Suprapubic skin (tissue), 3 donors: ENCODE results near the gene ZNF836.

Experiments used
- POLR2A ChIP-seq, 2 donors: fragments of 450-650 bp; IDR thresholded peaks; one replicate each; pipeline ENCODE4 v1.6.1; 2017; ENCODE audit warnings: antibody characterized with exemption in 2 of 2, mild to moderate bottlenecking in 2 of 2, moderate library complexity in 2 of 2
- TF ChIP-seq, protein P1 (sequence below), 2 donors: fragments of 200-600 bp in 1 of 2; fragments of 450-650 bp in 1 of 2; sonication (generic) in 1 of 2; IDR thresholded peaks; one replicate each; pipeline ENCODE4 v1.5.1; 2016 to 2019; ENCODE audit warnings: antibody characterized with exemption in 2 of 2, mild to moderate bottlenecking in 1 of 2, moderate library complexity in 1 of 2

DNA sequence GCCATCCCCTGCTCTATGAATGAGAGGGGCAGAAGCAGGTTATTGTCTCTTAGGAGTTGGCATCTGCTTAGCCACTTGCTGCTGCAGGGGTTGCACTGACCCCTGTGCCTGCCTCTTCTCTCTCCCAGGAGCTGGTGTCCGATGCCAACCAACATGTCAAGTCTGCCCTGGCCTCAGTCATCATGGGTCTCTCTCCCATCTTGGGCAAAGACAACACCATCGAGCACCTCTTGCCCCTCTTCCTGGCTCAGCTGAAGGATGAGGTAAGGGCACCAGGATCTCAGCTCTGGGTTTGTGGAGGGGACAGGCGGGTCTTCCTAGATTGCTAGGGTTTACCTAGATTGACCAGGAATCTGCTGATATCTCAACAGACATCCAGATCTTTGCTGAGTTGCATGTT is 45.0 kb upstream of the ZNF836 start:
- TF ChIP-seq, protein P1, sequence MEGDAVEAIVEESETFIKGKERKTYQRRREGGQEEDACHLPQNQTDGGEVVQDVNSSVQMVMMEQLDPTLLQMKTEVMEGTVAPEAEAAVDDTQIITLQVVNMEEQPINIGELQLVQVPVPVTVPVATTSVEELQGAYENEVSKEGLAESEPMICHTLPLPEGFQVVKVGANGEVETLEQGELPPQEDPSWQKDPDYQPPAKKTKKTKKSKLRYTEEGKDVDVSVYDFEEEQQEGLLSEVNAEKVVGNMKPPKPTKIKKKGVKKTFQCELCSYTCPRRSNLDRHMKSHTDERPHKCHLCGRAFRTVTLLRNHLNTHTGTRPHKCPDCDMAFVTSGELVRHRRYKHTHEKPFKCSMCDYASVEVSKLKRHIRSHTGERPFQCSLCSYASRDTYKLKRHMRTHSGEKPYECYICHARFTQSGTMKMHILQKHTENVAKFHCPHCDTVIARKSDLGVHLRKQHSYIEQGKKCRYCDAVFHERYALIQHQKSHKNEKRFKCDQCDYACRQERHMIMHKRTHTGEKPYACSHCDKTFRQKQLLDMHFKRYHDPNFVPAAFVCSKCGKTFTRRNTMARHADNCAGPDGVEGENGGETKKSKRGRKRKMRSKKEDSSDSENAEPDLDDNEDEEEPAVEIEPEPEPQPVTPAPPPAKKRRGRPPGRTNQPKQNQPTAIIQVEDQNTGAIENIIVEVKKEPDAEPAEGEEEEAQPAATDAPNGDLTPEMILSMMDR (IDR thresholded peaks at IDR 0.05) = no peak
- no peak for TF ChIP-seq POLR2A (IDR thresholded peaks at IDR 0.05)
